HepG2 (cell line): ENCODE data around the gene CDC25C. TPM values are rescaled to one million over a fixed set of nuclear protein-coding genes. Genes with fewer than 3 reads are reported as not detected.

Source experiments
- ATAC-seq: fragments of 200-7000 bp; cut with Tn5 transposase; 3 replicates; pipeline ENCODE4 v1.9.1; 2020; ENCODE audit warnings: mild to moderate bottlenecking, moderate library complexity
- BruUV-seq: library from RNA; stranded (reverse); fragments of 400-500 nt; replicated peaks from 2 replicates; lab custom pipeline; 2021; lab: Mats Ljungman, UMichigan
- CTCF ChIA-PET: fragments of 300-600 bp; formaldehyde crosslinking; extraction: SDS; loops from one replicate; lab custom pipeline; 2021; ENCODE audit warnings: low total read pairs, inconsistent platforms, low intra/inter-chr PET ratio; lab: Yijun Ruan, JAX
- POLR2A ChIA-PET: fragments of 350-600 bp; sonication (Branson Sonifier 250); formaldehyde crosslinking; loops from one replicate; lab custom pipeline; 2020; ENCODE audit warnings: antibody characterized with exemption, inconsistent platforms; lab: Yijun Ruan, JAX
- DNase-seq: peaks from one replicate; pipeline ENCODE4 v3.0.0-alpha.2; 2015; ENCODE audit warnings: low spot score
- FAIRE-seq: peaks from 3 replicates; lab custom pipeline; 2011; peaks lifted over from hg19 to GRCh38; lab: Jason Lieb, UNC
- H2AFZ ChIP-seq: one replicate; pipeline ENCODE4 v1.6.1; 2011; ENCODE audit warnings: low read length, inconsistent platforms
- H3K27ac ChIP-seq: fragments of 300-600 bp; 3 replicates; pipeline ENCODE4 v1.8.0; 2011; ENCODE audit warnings: mixed run types, mild to moderate bottlenecking, mixed read lengths, low read length, inconsistent platforms; ENCODE audit not compliant: insufficient read depth; ENCODE audit errors: extremely low read length
- H3K27me3 ChIP-seq, 2 experiments: fragments of 200-600 bp in 1 of 2; 2 replicates in 1 of 2; 3 replicates in 1 of 2; pipeline versions ENCODE4 v1.6.0 to v1.8.0; 2011; ENCODE audit warnings: low read length in 2 of 2, mild to moderate bottlenecking in 2 of 2, moderate library complexity in 2 of 2, inconsistent platforms in 1 of 2; ENCODE audit not compliant: insufficient read depth in 2 of 2, control insufficient read depth in 1 of 2
- H3K36me3 ChIP-seq, 2 experiments: fragments of 200-600 bp in 1 of 2; replicated peaks in 1 of 2; 2 replicates in 1 of 2; 3 replicates in 1 of 2; pipeline versions ENCODE4 v1.5.1 to v1.8.0; 2011; ENCODE audit warnings: low read length in 2 of 2, inconsistent platforms in 1 of 2; ENCODE audit not compliant: insufficient read depth in 2 of 2, control insufficient read depth in 1 of 2
- H3K4me1 ChIP-seq: 2 replicates; pipeline ENCODE4 v1.5.1; 2012; ENCODE audit warnings: low read length, inconsistent platforms; ENCODE audit not compliant: insufficient read depth
- H3K4me2 ChIP-seq: 2 replicates; pipeline ENCODE4 v1.6.0; 2011; ENCODE audit warnings: low read depth, low read length, inconsistent platforms
- H3K4me3 ChIP-seq, 3 experiments: fragments of 200-600 bp in 1 of 3; sonication (generic), shearing (Covaris generic) in 1 of 3; replicated peaks in 1 of 3; 2 replicates each; pipeline ENCODE4 v1.5.1; 2011 to 2016; ENCODE audit warnings: low read length in 3 of 3, inconsistent platforms in 2 of 3, low read depth in 2 of 3, mild to moderate bottlenecking in 2 of 3, control low read depth in 1 of 3, mixed read lengths in 1 of 3; ENCODE audit not compliant: insufficient read depth in 1 of 3
- H3K79me2 ChIP-seq: one replicate; pipeline ENCODE4 v1.6.1; 2011; ENCODE audit warnings: low read length, inconsistent platforms; ENCODE audit not compliant: insufficient read depth
- H3K9ac ChIP-seq: 2 replicates; pipeline ENCODE4 v1.6.0; 2011; ENCODE audit warnings: mild to moderate bottlenecking, low read depth, low read length, inconsistent platforms; ENCODE audit not compliant: insufficient read depth
- H3K9me3 ChIP-seq: 2 replicates; pipeline ENCODE4 v1.5.1; 2012; ENCODE audit warnings: mild to moderate bottlenecking, low read length
- H4K20me1 ChIP-seq: 2 replicates; pipeline ENCODE4 v1.6.0; 2011; ENCODE audit warnings: inconsistent platforms, mild to moderate bottlenecking, low read length, moderate library complexity; ENCODE audit not compliant: insufficient read depth
- ETV5 ChIP-seq: IDR thresholded peaks from 2 replicates; pipeline ENCODE4 v1.6.1; 2018; ENCODE audit warnings: missing biosample characterization, missing genetic modification reagents, inconsistent platforms, borderline replicate concordance
- HHEX ChIP-seq: IDR thresholded peaks from 2 replicates; pipeline ENCODE4 v1.6.1; 2016; ENCODE audit warnings: control low read depth
- JUNB ChIP-seq: sonication (generic); formaldehyde crosslinking; IDR thresholded peaks from 2 replicates; pipeline ENCODE4 v1.8.0; 2022; ENCODE audit warnings: missing genetic modification reagents, mild to moderate bottlenecking, borderline replicate concordance
- RXRB ChIP-seq: IDR thresholded peaks from 2 replicates; pipeline ENCODE4 v1.6.1; 2016; ENCODE audit warnings: borderline replicate concordance, missing genetic modification reagents, missing compliant biosample characterization
- SAP130 ChIP-seq: IDR thresholded peaks from 2 replicates; pipeline ENCODE4 v1.6.1; 2016; ENCODE audit warnings: low read depth
- SRF ChIP-seq: IDR thresholded peaks from 2 replicates; pipeline ENCODE4 v1.6.1; 2011; ENCODE audit warnings: mild to moderate bottlenecking, low read depth, low read length, moderate library complexity
- TMF1 ChIP-seq: sonication (generic); formaldehyde crosslinking; IDR thresholded peaks from 2 replicates; pipeline ENCODE4 v1.8.1; 2022; ENCODE audit warnings: low read depth, missing genetic modification reagents
- XRCC5 ChIP-seq: fragments of 200-400 bp; formaldehyde crosslinking; optimal IDR thresholded peaks from 2 replicates; pipeline ENCODE3; 2017; ENCODE audit warnings: mild to moderate bottlenecking, low read length
- ZBTB10 ChIP-seq: sonication (generic); formaldehyde crosslinking; IDR thresholded peaks from 2 replicates; pipeline ENCODE4 v1.4.0; 2020; ENCODE audit warnings: missing genetic modification reagents, borderline replicate concordance
- ZBTB7B ChIP-seq: sonication (generic); formaldehyde crosslinking; IDR thresholded peaks from 2 replicates; pipeline ENCODE4 v1.4.0; 2020; ENCODE audit warnings: missing genetic modification reagents
- ZFP41 ChIP-seq: sonication (generic); formaldehyde crosslinking; IDR thresholded peaks from 2 replicates; pipeline ENCODE4 v1.4.0; 2020; ENCODE audit warnings: mild to moderate bottlenecking, missing genetic modification reagents, borderline replicate concordance
- ZNF33A ChIP-seq: sonication (generic); formaldehyde crosslinking; IDR thresholded peaks from 2 replicates; pipeline ENCODE4 v1.5.1; 2020; ENCODE audit warnings: missing genetic modification reagents, mild to moderate bottlenecking, moderate library complexity, borderline replicate concordance
- ZNF432 ChIP-seq: sonication (generic); formaldehyde crosslinking; IDR thresholded peaks from 2 replicates; pipeline ENCODE4 v1.5.0; 2020; ENCODE audit warnings: missing genetic modification reagents, mild to moderate bottlenecking, borderline replicate concordance
- ZNF564 ChIP-seq: sonication (generic); formaldehyde crosslinking; IDR thresholded peaks from 2 replicates; pipeline ENCODE4 v1.8.1; 2023; ENCODE audit warnings: mild to moderate bottlenecking, missing genetic modification reagents
- ZNF891 ChIP-seq: sonication (generic); formaldehyde crosslinking; IDR thresholded peaks from 2 replicates; pipeline ENCODE4 v1.5.0; 2020; ENCODE audit warnings: mild to moderate bottlenecking, missing genetic modification reagents
- WGBS: methylation state at CpG from one replicate; pipeline ENCODE4 v1.1.6; 2017; ENCODE audit warnings: low lambda C conversion rate; 5-methylcytosine and 5-hydroxymethylcytosine counted together
- in situ Hi-C: cut with HindIII; loops from 2 replicates; pipeline ENCODE4 v1.10.0; 2017; ENCODE audit warnings: low pct_unique_long_range_greater_than_20kb; ENCODE audit not compliant: extremely low pct_ligation_motif_present
- intact Hi-C: fragments of 100-400 bp; cut with micrococcal nuclease; formaldehyde crosslinking; loops from one replicate; pipeline ENCODE4 v1.10.0; 2022; ENCODE audit not compliant: unreplicated experiment
- polyA plus RNA-seq, 8 experiments: library from polyadenylated mRNA; depleted of rRNA in 3 of 8; stranded (reverse) in 7 of 8; unstranded in 1 of 8; fragments of >200 nt; fragmentation: Illumina TruSeq in 4 of 8; extraction: Trizol in 4 of 8; gene quantifications; 2 replicates each; pipeline versions ENCODE4 v1.2.1 to v1.2.3, GENCODE V29; 2011 to 2016; ENCODE audit warnings: low read depth in 4 of 8, missing spikeins in 1 of 8, mixed read lengths in 1 of 8; ENCODE audit not compliant: insufficient read depth in 1 of 8
- total RNA-seq, 5 experiments: library from RNA; depleted of rRNA; stranded (reverse); fragments of >200 nt; fragmentation: Illumina TruSeq; extraction: Trizol; gene quantifications; 2 replicates each; pipeline ENCODE4 v1.2.3, GENCODE V29; 2016; ENCODE audit warnings: low read depth in 1 of 5
- TF ChIP-seq, protein P1 (sequence below): sonication (generic); formaldehyde crosslinking; IDR thresholded peaks from 2 replicates; pipeline ENCODE4 v1.9.0; 2021; ENCODE audit warnings: missing genetic modification reagents, borderline replicate concordance
- TF ChIP-seq, protein P2 (sequence below): sonication (generic); formaldehyde crosslinking; conservative IDR thresholded peaks from 2 replicates; pipeline ENCODE4 v1.4.0; 2020; ENCODE audit warnings: missing genetic modification reagents

The CDC25C gene
- total and polyA plus RNA-seq, 2 of the 13 experiments (the other 11 are each of a cell fraction or from before 2014, with no cell fraction given): 17.7 to 27.6 TPM

- no peaks in the 10 kb centered on the region for H3K9me3 ChIP-seq
- H3K27me3 ChIP-seq: peaks cover 0 to 16% of the 10 kb centered on the region in 2 experiments; a peak in 3 of 5 replicates
- H3K36me3 ChIP-seq: no peaks in the 10 kb centered on the region
- ChIA-PET CTCF (interaction anchor here (1.6 kb wide), 1 partner anchor 54 kb away, joined by 6 read pairs; no protein-coding TSS in a partner anchor), POLR2A (no interaction called here)
- H4K20me1 ChIP-seq: no peaks in the 10 kb centered on the region
- BruUV-seq: no TSS peak
- in situ Hi-C loops (no loop called here), intact Hi-C loops (no loop called here)
- H3K4me2 ChIP-seq: no peak overlapping the region
- peak; percentile 44 for FAIRE-seq
- DNase-seq: peak; percentile 54
- 48% methylated on average over 2 of the region's 2 CpGs for WGBS
- H3K4me1 ChIP-seq: peaks cover 22% of the 10 kb centered on the region
- ATAC-seq: peak; percentile 85
- H3K27ac ChIP-seq: no peak overlapping the region
- H3K79me2 ChIP-seq: no peaks in the 10 kb centered on the region
- no peak overlapping the region for H3K9ac ChIP-seq
- H3K4me3 ChIP-seq: no peak overlapping the region
- no peak overlapping the region for H2AFZ ChIP-seq
- TF ChIP-seq ZNF33A: no peak
- TF ChIP-seq, protein P1, sequence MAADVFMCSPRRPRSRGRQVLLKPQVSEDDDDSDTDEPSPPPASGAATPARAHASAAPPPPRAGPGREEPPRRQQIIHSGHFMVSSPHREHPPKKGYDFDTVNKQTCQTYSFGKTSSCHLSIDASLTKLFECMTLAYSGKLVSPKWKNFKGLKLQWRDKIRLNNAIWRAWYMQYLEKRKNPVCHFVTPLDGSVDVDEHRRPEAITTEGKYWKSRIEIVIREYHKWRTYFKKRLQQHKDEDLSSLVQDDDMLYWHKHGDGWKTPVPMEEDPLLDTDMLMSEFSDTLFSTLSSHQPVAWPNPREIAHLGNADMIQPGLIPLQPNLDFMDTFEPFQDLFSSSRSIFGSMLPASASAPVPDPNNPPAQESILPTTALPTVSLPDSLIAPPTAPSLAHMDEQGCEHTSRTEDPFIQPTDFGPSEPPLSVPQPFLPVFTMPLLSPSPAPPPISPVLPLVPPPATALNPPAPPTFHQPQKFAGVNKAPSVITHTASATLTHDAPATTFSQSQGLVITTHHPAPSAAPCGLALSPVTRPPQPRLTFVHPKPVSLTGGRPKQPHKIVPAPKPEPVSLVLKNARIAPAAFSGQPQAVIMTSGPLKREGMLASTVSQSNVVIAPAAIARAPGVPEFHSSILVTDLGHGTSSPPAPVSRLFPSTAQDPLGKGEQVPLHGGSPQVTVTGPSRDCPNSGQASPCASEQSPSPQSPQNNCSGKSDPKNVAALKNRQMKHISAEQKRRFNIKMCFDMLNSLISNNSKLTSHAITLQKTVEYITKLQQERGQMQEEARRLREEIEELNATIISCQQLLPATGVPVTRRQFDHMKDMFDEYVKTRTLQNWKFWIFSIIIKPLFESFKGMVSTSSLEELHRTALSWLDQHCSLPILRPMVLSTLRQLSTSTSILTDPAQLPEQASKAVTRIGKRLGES (CRISPR knock-in tag): no peak
- no peak for TF ChIP-seq ZBTB10 (CRISPR knock-in tag)
- TF ChIP-seq JUNB: no peak
- TF ChIP-seq, protein P2, sequence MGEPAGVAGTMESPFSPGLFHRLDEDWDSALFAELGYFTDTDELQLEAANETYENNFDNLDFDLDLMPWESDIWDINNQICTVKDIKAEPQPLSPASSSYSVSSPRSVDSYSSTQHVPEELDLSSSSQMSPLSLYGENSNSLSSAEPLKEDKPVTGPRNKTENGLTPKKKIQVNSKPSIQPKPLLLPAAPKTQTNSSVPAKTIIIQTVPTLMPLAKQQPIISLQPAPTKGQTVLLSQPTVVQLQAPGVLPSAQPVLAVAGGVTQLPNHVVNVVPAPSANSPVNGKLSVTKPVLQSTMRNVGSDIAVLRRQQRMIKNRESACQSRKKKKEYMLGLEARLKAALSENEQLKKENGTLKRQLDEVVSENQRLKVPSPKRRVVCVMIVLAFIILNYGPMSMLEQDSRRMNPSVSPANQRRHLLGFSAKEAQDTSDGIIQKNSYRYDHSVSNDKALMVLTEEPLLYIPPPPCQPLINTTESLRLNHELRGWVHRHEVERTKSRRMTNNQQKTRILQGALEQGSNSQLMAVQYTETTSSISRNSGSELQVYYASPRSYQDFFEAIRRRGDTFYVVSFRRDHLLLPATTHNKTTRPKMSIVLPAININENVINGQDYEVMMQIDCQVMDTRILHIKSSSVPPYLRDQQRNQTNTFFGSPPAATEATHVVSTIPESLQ (CRISPR knock-in tag): no peak
- no peak for TF ChIP-seq ZFP41 (CRISPR knock-in tag)
- no peak for TF ChIP-seq TMF1 (CRISPR knock-in tag)
- TF ChIP-seq ZNF432 (CRISPR knock-in tag): no peak
- TF ChIP-seq SRF: no peak
- no peak for TF ChIP-seq ZBTB7B (CRISPR knock-in tag)
- no peak for TF ChIP-seq ZNF891 (CRISPR knock-in tag)
- no peak for TF ChIP-seq ZNF564 (CRISPR knock-in tag)
- TF ChIP-seq HHEX (CRISPR knock-in tag): peak; percentile 19; the same call in 1 of the 2 replicates
- TF ChIP-seq SAP130 (CRISPR knock-in tag): no peak
- TF ChIP-seq ETV5 (CRISPR knock-in tag): no peak
- no peak for TF ChIP-seq RXRB (CRISPR knock-in tag)
- peak; percentile 30 for TF ChIP-seq XRCC5
Observed at GRCh38 chr5:138276402-138277054, 55.1 kb downstream of the CDC25C start.
